GM18520 (cell line): Measurements from ENCODE around the gene IGLL1.
"Not testable (repeated sequence)": the region's sequence is repeated elsewhere in the genome, so short reads cannot be mapped to it uniquely, and the experiment has no call there.

ENCODE experiments used
- ATAC-seq: cut with Tn5 transposase; IDR thresholded peaks from one replicate; pipeline ENCODE4 v1.9.1; 2021; ENCODE audit not compliant: unreplicated experiment

IGLL1 gene

GRCh38 chr22:23564276-23564675, 15.8 kb downstream of the IGLL1 start:
- no peak for ATAC-seq

DNA sequence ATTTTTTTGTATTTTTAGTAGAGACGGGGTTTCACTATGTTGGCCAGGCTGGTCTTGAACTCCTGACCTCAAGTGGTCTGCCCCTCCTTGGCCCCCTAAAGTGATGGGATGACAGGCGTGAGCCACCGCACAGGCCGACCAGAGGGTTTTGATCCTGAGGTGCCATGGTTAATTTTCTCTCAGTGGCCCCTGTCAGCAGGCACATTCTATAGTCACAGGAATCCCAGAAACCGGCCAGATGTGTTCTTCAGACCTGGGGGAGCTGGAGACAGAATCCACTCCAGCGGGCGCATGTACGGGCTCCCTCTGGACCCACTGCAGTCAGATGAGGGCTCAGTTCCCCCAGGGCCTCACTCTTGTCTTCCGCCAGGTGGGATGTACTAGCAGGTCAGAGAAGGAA, 17.0 kb downstream of the IGLL1 start:
- no peak for ATAC-seq

DNA sequence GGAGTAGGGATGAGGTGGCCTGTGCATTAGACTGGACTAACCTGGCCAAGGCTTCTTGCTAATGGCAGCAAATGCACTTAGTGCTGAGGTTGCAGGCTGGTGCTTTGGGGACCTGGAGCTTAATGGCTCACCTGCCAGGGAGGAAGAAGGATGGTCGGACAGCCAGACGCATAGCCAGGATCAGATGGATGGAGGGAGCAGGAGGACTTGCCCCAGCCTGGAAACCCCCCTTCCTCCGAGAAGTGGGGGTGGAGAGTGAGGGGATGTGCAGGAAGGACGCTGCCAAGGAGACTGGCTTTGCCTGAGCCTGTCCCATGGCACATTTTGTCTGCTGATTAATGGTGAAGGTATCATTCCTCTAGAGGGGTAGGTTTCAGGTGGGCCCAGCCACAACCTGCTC, 17.9 kb downstream of the IGLL1 start:
- no peak for ATAC-seq

DNA sequence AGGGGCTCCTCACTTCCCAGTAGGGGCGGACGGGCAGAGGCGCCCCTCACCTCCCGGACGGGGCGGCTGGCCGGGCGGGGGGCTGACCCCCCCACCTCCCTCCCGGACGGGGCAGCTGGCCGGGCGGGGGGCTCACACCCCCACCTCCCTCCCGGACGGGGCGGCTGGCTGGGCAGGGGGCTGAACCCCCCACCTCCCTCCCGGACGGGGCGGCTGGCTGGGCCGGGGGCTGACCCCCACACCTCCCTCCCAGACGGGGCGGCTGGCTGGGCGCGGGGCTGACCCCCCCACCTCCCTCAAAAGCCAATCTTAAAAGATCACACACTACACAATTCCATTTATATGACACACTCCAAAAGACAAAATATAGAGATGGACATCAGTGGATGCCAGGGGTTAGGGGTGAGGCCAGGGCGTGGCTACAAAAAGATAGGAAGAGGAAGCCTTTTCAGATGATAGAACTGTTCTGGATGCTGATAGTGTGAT, 19.0 kb downstream of the IGLL1 start:
- ATAC-seq: not testable (repeated sequence)

DNA sequence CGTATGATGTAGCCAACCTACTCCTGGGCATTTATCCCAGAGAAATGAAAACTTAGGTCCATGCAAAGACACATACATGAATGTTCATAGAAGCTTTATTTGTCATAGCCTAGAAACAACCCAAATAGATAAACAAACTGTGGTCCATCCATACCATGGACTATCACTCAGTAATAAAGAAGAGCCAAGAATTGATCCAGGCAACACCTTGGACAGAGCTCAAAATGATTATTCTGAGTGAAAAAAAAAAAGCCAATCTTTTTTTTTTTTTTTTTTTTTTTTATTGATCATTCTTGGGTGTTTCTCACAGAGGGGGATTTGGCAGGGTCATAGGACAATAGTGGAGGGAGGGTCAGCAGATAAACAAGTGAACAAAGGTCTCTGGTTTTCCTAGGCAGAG, 19.9 kb downstream of the IGLL1 start:
- not testable (repeated sequence) for ATAC-seq

- ATAC-seq: no peak
Measured at GRCh38 chr22:23557467-23557866, 22.6 kb downstream of the IGLL1 start.

DNA sequence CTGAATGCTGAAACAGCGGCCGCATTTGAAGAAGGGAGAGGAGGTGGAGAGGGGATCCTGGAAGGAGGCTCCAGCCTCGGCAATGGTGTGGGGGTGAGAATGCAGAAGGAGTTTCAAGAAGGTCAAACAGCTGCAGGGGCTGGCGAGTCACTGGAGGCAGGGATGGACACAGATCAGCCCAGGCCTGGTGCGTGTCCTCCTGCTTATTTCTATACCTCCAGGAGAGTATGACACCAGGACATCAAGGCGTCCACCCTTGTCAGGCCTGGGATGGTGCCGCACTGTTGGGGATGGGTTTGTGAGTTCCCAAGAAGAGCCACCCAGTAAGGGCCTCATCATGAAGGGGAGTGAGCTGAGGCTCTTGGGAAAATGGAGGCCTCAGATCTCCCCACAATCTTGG, 23.1 kb downstream of the IGLL1 start:
- no peak for ATAC-seq

DNA sequence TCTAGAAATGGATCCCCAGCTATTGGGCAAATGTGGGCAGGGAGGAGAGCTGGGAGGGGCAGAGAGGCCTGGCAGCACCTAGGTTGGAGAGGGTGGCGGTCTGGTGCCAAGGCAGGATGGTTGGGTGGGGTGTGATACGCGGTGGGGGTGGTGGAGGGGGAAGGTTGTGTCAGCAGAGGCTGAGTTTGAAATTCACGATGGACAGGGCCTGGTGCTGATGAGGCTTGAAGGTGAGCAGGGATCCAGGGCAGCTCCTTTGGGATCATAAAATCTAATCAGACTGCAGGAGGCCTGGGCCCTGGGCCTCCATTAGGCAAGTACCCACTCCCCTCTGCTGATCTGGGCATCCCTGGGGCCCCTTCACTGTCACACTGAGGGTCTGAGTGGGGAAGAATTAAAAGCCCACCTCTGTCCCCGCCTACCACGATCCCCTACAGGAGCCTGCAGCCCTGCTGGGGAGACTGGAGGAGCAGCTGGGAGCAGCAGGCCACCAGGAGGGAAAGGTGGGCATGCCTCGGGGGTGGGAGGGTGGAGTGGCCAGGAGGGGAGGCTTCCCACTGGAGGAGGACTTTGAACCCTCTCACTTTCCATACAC, 24.0 kb downstream of the IGLL1 start:
- ATAC-seq: no peak

DNA sequence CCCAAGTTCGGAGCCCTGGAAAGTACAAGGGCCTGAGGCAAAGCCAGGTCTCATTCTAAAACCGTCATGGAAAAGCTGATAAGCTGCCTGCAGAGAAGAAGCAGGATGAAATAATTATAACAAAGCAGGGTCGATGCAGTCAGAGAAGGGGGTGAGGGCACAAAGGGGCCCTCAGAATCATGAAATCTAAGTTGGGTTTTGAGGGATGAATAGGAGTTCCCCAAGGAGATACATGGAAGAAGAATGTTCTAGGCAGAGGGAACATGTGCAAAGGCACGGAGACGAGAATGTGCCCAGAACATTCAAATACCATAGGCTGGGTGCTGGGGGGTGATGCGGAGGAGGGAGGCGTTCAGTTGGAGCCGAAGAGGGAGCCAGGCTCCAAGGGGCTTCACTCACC, 25.0 kb downstream of the IGLL1 start:
- ATAC-seq: no peak

DNA sequence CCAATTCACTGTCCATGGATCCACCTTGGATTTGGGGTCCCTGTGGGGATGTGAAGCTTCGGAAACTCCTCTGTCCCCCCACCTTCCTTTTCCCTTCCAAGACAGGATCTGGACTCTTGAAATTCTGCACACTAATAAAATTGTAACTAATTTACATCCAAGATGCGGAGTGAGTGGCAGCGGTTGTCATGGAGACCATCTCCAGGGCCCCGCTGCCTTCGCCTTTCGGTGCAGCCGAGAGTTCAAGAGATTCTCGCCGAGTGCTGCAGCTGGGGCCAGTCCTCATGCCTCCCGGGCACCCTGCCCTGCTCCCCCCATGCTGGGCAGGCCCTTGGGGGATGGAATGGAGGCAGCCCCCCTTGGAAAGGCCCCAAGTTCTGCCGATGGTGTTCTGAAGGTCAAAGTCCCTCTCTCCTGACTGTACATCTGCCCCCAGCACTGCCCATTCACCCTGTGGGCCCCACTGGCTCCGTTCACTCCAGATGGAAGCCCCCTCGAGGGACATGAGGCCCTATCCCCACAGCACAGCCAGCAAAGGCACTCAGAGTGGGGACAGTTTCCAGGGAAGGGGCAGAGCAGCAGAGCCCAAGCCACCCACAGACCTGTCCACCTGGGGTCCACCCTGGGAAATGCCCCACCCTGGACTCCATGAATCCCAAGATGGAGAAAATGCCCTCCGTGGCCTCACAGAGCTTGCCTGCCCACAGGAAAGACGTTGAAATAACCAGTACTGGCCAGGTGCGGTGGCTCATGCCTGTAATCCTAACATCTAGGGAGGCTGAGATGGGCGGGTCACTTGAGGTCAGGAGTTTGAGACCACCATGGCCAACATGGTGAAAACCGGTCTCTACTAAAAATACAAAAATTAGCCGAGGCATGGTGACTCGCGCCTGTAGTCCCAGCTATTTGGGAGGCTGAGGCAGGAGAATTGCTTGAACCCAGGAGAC, 25.9 kb downstream of the IGLL1 start:
- no peak for ATAC-seq

DNA sequence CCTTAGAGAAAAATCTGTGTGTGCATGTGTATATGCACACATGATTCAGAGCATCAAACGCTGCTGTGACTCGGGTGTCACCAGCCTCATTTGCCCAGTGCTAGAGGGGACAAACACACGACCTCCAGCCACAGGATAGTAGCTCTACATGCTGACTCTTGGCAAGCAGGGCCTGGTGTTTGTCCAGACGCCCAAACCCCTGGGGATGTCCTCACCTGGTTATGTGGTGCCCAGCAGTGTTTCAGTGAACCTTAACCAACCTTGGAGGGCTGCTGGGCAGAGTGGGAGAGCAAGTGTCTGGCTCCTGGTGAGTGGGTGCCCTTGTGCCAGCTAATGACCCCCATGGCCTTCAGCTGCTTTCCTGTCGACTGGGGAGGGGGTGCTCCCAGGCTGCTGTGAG, 26.7 kb downstream of the IGLL1 start:
- no peak for ATAC-seq

DNA sequence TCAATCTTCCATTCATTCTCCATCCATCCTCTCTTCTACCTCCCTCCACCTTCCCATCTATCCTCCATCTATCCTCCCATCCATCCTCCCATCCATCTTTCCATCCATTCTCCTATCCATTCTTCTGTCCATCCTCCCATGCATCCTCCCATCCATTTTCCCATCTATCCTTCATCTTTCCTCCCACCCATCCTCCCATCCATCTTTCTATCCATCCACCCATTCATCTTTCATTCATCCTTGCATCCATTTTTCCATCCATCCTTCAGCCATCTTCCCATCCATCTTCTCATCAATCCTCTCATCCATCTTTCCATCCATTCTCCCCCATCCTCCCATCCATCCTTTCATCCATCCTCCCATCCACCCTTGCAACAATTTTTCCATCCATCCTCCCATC, 27.5 kb downstream of the IGLL1 start:
- ATAC-seq: no peak

DNA sequence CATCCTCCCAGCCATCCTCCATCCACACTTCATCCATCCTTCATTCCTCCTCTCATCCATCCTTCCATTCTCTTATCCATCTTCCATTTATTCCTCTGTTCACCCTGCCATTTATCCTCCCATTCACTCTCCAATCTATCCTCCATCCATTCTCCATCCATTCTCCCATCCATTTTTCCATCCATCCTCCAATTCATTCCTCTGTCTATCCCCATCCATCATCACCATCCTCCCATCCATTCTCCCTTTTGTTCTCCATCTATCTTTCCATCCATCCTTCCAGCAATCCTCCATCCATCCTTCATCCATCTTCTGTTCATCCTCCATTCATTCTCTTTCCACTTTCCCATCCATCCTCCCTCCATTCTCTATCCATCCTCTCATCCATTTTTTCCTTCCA, 28.7 kb downstream of the IGLL1 start:
- ATAC-seq: no peak

- ATAC-seq: no peak
Measured at GRCh38 chr22:23550049-23550650, 29.9 kb downstream of the IGLL1 start.

GRCh38 chr22:23549198-23549595, 30.9 kb downstream of the IGLL1 start:
- ATAC-seq: no peak

DNA sequence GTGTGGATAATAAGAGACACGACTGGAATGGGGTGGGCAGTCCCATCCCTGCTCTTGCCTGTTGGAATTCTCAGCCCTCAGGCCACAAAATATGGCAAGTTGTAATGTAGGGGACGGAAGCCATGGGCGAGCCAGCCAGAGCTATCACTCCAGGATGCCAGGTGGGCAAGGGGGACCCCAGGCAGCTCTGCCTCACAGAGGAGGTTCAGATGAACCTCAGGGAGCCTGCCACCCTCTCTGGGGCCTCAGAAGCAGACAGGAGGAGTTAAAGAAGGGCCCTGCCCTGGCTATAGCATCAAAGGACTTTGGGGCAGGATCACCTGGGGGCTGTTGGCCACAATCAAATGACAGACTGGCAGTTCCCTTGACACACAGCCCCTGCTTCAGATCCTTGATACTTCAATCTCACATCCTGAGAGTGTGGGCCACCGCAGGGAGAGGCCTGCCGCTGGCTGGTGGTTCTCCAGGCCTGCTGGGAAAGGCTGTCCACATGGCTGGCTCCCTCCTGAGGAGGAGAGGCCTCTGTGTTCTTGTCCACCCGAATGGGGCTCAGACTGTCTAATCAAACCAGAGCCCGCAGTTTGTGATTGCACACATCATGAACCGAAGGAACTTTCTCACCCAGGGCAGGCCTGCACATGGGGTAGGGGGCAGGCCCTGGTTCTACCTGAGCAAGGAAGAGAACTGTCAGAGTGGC, 31.4 kb downstream of the IGLL1 start:
- no peak for ATAC-seq

- ATAC-seq: no peak
Measured at GRCh38 chr22:23547818-23548500, 32.1 kb downstream of the IGLL1 start.

GRCh38 chr22:23547382-23547781, 32.7 kb downstream of the IGLL1 start:
- ATAC-seq: not testable (repeated sequence)

DNA sequence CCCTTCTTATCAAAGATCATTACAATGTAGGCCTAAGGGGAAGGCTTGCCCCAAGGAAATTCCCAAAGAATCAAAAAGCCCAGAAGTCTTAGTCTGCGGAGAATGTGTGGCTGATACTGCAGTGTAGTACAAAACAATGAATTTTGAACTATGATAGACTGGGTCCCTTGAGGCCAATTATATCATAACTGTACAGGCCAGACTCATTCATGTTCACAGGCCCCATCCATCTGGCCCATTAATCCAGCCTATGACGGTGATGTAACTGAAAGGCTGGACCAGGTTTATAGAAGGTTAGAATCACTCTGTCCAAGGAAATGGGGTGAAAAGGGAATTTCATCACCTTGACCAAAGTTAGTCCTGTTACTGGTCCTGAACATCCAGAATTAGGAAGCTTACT, 35.2 kb downstream of the IGLL1 start:
- no peak for ATAC-seq

DNA sequence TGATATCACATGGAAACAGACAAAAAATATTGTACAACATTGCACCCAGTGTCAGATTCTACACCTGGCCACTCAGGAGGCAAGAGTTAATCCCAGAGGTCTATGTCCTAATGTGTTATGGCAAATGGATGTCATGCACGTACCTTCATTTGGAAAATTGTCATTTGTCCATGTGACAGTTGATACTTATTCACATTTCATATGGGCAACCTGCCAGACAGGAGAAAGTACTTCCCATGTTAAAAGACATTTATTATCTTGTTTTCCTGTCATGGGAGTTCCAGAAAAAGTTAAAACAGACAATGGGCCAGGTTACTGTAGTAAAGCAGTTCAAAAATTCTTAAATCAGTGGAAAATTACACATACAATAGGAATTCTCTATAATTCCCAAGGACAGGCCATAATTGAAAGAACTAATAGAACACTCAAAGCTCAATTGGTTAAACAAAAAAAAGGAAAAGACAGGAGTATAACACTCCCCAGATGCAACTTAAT, 36.5 kb downstream of the IGLL1 start:
- not testable (repeated sequence) for ATAC-seq

GRCh38 chr22:23542933-23543332, 37.2 kb downstream of the IGLL1 start:
- ATAC-seq: no peak
